OCI-LY3 (cell line): Measurements from ENCODE around the gene CNTNAP2.

Source experiments
- H2AFZ ChIP-seq: fragments of 200-600, 300-600 bp; shearing (Covaris generic); 2 replicates; pipeline ENCODE4 v1.6.0; 2014; ENCODE audit warnings: antibody characterized with exemption, low read depth, low read length
- H3K27ac ChIP-seq: fragments of 200-600, 300-600 bp; sonication (generic); 2 replicates; pipeline ENCODE4 v1.5.1; 2014; ENCODE audit warnings: mild to moderate bottlenecking, low read length, moderate library complexity, mixed read lengths
- H3K27me3 ChIP-seq: fragments of 200-600, 300-600 bp; sonication (generic); 2 replicates; pipeline ENCODE4 v1.6.1; 2014; ENCODE audit warnings: low read depth, low read length, mixed read lengths
- H3K36me3 ChIP-seq: fragments of 200-600, 300-600 bp; sonication (generic); replicated peaks from 2 replicates; pipeline ENCODE3; 2014; ENCODE audit warnings: low read depth, low read length, mixed read lengths
- H3K4me1 ChIP-seq: fragments of 300-600, 200-600 bp; sonication (generic); 2 replicates; pipeline ENCODE4 v1.6.1; 2014; ENCODE audit warnings: low read length, mixed read lengths
- H3K4me2 ChIP-seq: fragments of 200-600, 300-600 bp; sonication (generic); 2 replicates; pipeline ENCODE4 v1.6.1; 2014; ENCODE audit warnings: low read length, mixed read lengths
- H3K4me3 ChIP-seq: fragments of 300-600, 200-600 bp; sonication (generic); 2 replicates; pipeline ENCODE4 v1.5.1; 2014; ENCODE audit warnings: antibody characterized with exemption, mild to moderate bottlenecking, low read length, moderate library complexity
- H3K79me2 ChIP-seq: fragments of 300-600, 200-600 bp; shearing (Covaris generic); 2 replicates; pipeline ENCODE4 v1.6.1; 2014; ENCODE audit warnings: mild to moderate bottlenecking, low read length, mixed read lengths
- H3K9ac ChIP-seq: fragments of 300-600, 200-600 bp; shearing (Covaris generic); 2 replicates; pipeline ENCODE4 v1.6.0; 2014; ENCODE audit warnings: mild to moderate bottlenecking, low read length, moderate library complexity
- H3K9me3 ChIP-seq: fragments of 200-600, 300-600 bp; shearing (Covaris generic); 2 replicates; pipeline ENCODE4 v1.6.1; 2014; ENCODE audit warnings: low read length, mixed read lengths; ENCODE audit not compliant: insufficient read depth
- H4K20me1 ChIP-seq: fragments of 200-600, 300-600 bp; sonication (generic); 2 replicates; pipeline ENCODE4 v1.6.1; 2016; ENCODE audit warnings: low read length, mixed read lengths; ENCODE audit not compliant: insufficient read depth
- EZH2phosphoT487 ChIP-seq: fragments of 200-600 bp; shearing (Covaris generic); IDR thresholded peaks from 2 replicates; pipeline ENCODE4 v1.6.1; 2018; ENCODE audit warnings: antibody characterized with exemption, mixed run types, low read depth
- TF ChIP-seq, protein P1 (sequence below): fragments of 200-600, 300-600 bp; sonication (generic); IDR thresholded peaks from 2 replicates; pipeline ENCODE4 v1.5.1; 2014; ENCODE audit warnings: antibody characterized with exemption, low read length, low read depth

CNTNAP2 gene

GRCh38 chr7:148262721-148263229, 2146.2 kb downstream of the CNTNAP2 start:
- Histone ChIP-seq H3K27me3 (peaks cover 41% of the 10 kb centered on the region), H3K4me2 (peak overlapping the region; percentile 67), H3K36me3 (no peaks in the 10 kb centered on the region), H3K79me2 (no peaks in the 10 kb centered on the region), H4K20me1 (no peaks in the 10 kb centered on the region), H3K4me3 (peak overlapping the region; percentile 60), H3K27ac (no peak overlapping the region), H3K9ac (no peak overlapping the region), H3K9me3 (no peaks in the 10 kb centered on the region), H3K4me1 (peaks cover 20% of the 10 kb centered on the region), H2AFZ (peak overlapping the region; percentile 73; the same call in 1 of the 2 replicates)
- no peak for TF ChIP-seq EZH2phosphoT487
- TF ChIP-seq, protein P1, sequence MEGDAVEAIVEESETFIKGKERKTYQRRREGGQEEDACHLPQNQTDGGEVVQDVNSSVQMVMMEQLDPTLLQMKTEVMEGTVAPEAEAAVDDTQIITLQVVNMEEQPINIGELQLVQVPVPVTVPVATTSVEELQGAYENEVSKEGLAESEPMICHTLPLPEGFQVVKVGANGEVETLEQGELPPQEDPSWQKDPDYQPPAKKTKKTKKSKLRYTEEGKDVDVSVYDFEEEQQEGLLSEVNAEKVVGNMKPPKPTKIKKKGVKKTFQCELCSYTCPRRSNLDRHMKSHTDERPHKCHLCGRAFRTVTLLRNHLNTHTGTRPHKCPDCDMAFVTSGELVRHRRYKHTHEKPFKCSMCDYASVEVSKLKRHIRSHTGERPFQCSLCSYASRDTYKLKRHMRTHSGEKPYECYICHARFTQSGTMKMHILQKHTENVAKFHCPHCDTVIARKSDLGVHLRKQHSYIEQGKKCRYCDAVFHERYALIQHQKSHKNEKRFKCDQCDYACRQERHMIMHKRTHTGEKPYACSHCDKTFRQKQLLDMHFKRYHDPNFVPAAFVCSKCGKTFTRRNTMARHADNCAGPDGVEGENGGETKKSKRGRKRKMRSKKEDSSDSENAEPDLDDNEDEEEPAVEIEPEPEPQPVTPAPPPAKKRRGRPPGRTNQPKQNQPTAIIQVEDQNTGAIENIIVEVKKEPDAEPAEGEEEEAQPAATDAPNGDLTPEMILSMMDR: peak; percentile 95

DNA sequence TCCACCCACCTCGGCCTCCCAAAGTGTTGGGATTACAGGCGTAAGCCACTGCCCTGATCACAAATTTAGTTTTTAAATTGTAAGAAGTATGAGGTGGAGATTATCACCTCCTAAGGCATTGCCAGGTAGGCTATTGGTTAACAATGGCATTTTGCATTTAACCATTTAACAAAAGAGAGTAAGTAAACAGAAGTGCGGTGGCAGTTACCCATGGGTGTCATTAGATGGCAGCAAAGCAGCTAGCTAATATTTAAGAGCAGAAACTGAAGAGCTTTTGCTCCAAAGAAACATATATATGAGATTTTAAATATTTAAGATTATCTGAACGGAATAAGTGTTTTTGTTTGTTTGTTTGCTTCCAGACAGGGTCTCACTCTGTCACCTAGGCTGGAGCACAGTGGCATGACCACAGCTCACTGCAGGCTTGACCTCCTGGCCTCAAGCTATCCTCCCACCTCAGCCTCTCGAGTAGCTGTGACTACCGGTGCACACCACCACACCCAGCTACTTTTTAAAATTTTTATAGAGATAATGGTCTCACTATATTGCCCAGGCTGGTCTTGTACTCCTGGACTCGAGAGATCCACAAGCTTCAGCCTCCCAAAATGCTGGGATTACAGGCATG, 2148.4 kb downstream of the CNTNAP2 start:
- Histone ChIP-seq H3K9ac (no peak overlapping the region), H3K9me3 (no peaks in the 10 kb centered on the region), H3K79me2 (no peaks in the 10 kb centered on the region), H3K4me3 (no peak overlapping the region), H3K27me3 (peaks cover 41% of the 10 kb centered on the region), H4K20me1 (no peaks in the 10 kb centered on the region), H3K27ac (no peak overlapping the region), H3K36me3 (no peaks in the 10 kb centered on the region), H2AFZ (no peak overlapping the region), H3K4me1 (peaks cover 20% of the 10 kb centered on the region), H3K4me2 (no peak overlapping the region)
- TF ChIP-seq, protein P1: peak; percentile 72
- no peak for TF ChIP-seq EZH2phosphoT487

- TF ChIP-seq EZH2phosphoT487: no peak
- TF ChIP-seq, protein P1: no peak
- H2AFZ ChIP-seq: peak overlapping the region; percentile 4; the same call in 1 of the 2 replicates
- peak overlapping the region; percentile 52 for H3K4me3 ChIP-seq
- H3K9ac ChIP-seq: no peak overlapping the region
- H4K20me1 ChIP-seq: no peaks in the 10 kb centered on the region
- H3K4me2 ChIP-seq: peak overlapping the region; percentile 70
- peaks cover 49% of the 10 kb centered on the region for H3K27me3 ChIP-seq
- no peaks in the 10 kb centered on the region for H3K79me2 ChIP-seq
- peaks cover 20% of the 10 kb centered on the region for H3K4me1 ChIP-seq
- H3K27ac ChIP-seq: no peak overlapping the region
- H3K9me3 ChIP-seq: no peaks in the 10 kb centered on the region
- no peaks in the 10 kb centered on the region for H3K36me3 ChIP-seq
These were observed 2149.3 kb downstream of the CNTNAP2 start for GRCh38 chr7:148265896-148266295.

DNA sequence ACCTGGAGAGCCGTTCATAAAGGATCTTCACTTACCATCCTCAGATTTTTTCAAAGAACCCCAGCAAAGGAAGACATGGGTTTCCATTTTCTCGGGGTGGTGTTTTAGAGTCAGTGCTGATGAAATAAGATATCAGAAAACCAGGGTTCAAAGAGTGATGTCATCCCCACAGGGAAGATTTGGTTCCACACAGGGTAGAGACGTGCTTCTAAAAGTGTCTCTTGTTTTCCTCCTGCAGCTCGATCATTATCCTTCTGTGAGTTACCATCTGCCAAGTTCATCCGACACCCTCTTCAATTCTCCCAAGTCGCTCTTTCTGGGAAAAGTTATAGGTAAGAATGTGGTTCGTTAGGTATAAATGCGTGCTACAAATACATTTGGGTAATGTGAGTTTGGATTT, 2150.2 kb downstream of the CNTNAP2 start:
- no peak overlapping the region for H3K27ac ChIP-seq
- no peak overlapping the region for H2AFZ ChIP-seq
- no peaks in the 10 kb centered on the region for H4K20me1 ChIP-seq
- H3K9me3 ChIP-seq: no peaks in the 10 kb centered on the region
- H3K79me2 ChIP-seq: no peaks in the 10 kb centered on the region
- TF ChIP-seq, protein P1: no peak
- no peak for TF ChIP-seq EZH2phosphoT487
- no peak overlapping the region for H3K9ac ChIP-seq
- H3K4me1 ChIP-seq: peaks cover 20% of the 10 kb centered on the region
- peaks cover 54% of the 10 kb centered on the region for H3K27me3 ChIP-seq
- H3K4me3 ChIP-seq: no peak overlapping the region
- H3K36me3 ChIP-seq: no peaks in the 10 kb centered on the region
- no peak overlapping the region for H3K4me2 ChIP-seq
